Prostate gland (tissue), 2 donors: ENCODE results near the gene CYB5A. TPM values are rescaled to one million over a fixed set of nuclear protein-coding genes. Genes with fewer than 3 reads are reported as not detected.

Experiments
- DNase-seq: peaks from one replicate; pipeline ENCODE4 v3.0.0-alpha.2; 2019; ENCODE audit warnings: low spot score
- H3K27ac ChIP-seq, 2 donors: fragments of 200-600 bp; sonication (generic); 2 replicates each; pipeline ENCODE4 v1.5.1; 2017 to 2019
- H3K27me3 ChIP-seq: fragments of 200-600 bp; sonication (generic); replicated peaks from 2 replicates; pipeline ENCODE4 v1.5.1; 2019; ENCODE audit not compliant: insufficient read depth
- H3K36me3 ChIP-seq, 2 donors: fragments of 200-600 bp; sonication (generic); 1 replicate in 1 of 2; 2 replicates in 1 of 2; pipeline versions ENCODE4 v1.5.1 to v1.8.1; 2017 to 2019
- H3K4me1 ChIP-seq: fragments of 200-600 bp; sonication (generic); replicated peaks from 2 replicates; pipeline ENCODE4 v1.5.1; 2019
- H3K4me3 ChIP-seq, 2 donors: fragments of 200-600 bp; sonication (generic); 2 replicates each; pipeline ENCODE4 v1.5.1; 2017 to 2019
- H3K9me3 ChIP-seq: fragments of 200-600 bp; sonication (generic); 2 replicates; pipeline ENCODE4 v1.5.1; 2017
- POLR2A ChIP-seq: fragments of 450-650 bp; IDR thresholded peaks from one replicate; pipeline ENCODE4 v1.6.1; 2016; ENCODE audit warnings: antibody characterized with exemption, mild to moderate bottlenecking
- POLR2AphosphoS5 ChIP-seq: sonication (generic); formaldehyde crosslinking; IDR thresholded peaks from one replicate; pipeline ENCODE4 v1.6.1; 2017; ENCODE audit warnings: antibody characterized with exemption
- WGBS: methylation state at CpG from one replicate; pipeline ENCODE4 v1.1.5; 2018; 5-methylcytosine and 5-hydroxymethylcytosine counted together
- intact Hi-C: fragments of 100-400 bp; cut with DNase I; formaldehyde crosslinking; loops from one replicate; pipeline ENCODE4 v1.14.2; 2022
- total RNA-seq, 2 donors: library from RNA; depleted of rRNA; stranded (reverse); fragments of >200 nt; gene quantifications; one replicate each; pipeline ENCODE4 v1.1.0, GENCODE V29; 2016
- TF ChIP-seq, protein P1 (sequence below), 4 experiments: fragments of 200-600 bp in 2 of 4; fragments of 450-650 bp in 2 of 4; sonication (generic) in 2 of 4; IDR thresholded peaks; 1 replicate in 3 of 4; 2 replicates in 1 of 4; pipeline ENCODE4 v1.5.1; 2016 to 2019; ENCODE audit warnings: antibody characterized with exemption in 4 of 4, mild to moderate bottlenecking in 2 of 4, moderate library complexity in 2 of 4

The CYB5A gene
- total RNA-seq, 2 donors from 2014 or later = 76.6 to 144 TPM

DNA sequence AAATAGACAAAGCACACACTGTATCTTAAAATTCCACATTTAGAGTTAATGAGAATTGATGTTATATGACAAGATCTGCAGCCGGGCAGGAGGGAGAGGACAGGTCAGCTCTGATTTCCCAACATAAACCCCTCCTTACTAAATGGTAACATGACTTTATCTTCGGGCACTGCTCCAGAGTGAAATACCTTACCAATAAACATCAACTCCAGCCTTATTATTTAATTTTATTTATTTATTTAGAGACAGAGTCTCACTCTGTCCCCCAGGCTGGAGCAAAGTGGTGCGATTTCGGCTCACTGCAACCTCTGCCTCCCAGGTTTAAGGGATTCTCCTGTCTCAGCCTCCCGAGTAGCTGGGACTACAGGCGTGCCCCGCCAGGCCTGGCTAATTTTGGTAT is 1.7 kb downstream of the CYB5A start:
- no peak for DNase-seq
- no peak for TF ChIP-seq POLR2AphosphoS5
- TF ChIP-seq, protein P1, sequence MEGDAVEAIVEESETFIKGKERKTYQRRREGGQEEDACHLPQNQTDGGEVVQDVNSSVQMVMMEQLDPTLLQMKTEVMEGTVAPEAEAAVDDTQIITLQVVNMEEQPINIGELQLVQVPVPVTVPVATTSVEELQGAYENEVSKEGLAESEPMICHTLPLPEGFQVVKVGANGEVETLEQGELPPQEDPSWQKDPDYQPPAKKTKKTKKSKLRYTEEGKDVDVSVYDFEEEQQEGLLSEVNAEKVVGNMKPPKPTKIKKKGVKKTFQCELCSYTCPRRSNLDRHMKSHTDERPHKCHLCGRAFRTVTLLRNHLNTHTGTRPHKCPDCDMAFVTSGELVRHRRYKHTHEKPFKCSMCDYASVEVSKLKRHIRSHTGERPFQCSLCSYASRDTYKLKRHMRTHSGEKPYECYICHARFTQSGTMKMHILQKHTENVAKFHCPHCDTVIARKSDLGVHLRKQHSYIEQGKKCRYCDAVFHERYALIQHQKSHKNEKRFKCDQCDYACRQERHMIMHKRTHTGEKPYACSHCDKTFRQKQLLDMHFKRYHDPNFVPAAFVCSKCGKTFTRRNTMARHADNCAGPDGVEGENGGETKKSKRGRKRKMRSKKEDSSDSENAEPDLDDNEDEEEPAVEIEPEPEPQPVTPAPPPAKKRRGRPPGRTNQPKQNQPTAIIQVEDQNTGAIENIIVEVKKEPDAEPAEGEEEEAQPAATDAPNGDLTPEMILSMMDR (IDR thresholded peaks at IDR 0.05) = no peak

DNA sequence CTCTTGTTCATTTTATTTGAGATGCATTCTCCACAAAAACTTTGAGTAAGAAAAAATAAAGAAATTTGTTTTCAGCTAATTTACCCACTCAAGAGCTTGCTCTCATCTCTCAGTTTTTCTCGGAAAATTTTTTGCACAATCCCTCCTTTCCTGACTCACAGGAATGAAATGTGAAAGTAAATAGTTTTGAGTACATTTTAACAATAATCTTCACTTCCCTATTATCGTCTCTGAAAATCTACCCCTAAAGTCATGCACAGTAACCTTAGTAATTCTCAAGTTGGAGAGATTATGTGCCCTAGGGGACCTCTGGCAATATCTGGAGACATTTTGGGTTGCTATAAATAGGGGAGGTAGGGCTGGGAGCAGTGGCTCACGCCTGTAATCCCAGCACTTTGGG is 2.6 kb downstream of the CYB5A start:
- intact Hi-C loops = no loop called here
- no peak for DNase-seq
- Histone ChIP-seq H3K4me3 (no peak overlapping the region), H3K27ac (peak overlapping the region in 1 of 2 donors; percentile 61), H3K9me3 (no peaks in the 10 kb centered on the region), H3K36me3 (no peaks in the 10 kb centered on the region), H3K27me3 (no peaks in the 10 kb centered on the region), H3K4me1 (peaks cover 9% of the 10 kb centered on the region)
- TF ChIP-seq, protein P1 (IDR thresholded peaks at IDR 0.05) = no peak
- WGBS = 67% methylated on average over 3 of the region's 3 CpGs

More for the DNA sequence above, 1.7 kb downstream of the CYB5A start:
- 90% methylated on average over 7 of the region's 7 CpGs for WGBS
- Histone ChIP-seq H3K9me3 (no peaks in the 10 kb centered on the region), H3K4me3 (no peak overlapping the region), H3K27ac (peak overlapping the region in 1 of 2 donors; percentile 67), H3K4me1 (peaks cover 1% of the 10 kb centered on the region), H3K36me3 (no peaks in the 10 kb centered on the region), H3K27me3 (no peaks in the 10 kb centered on the region)
- intact Hi-C loops = loop anchor here (5.0 kb wide), 2 partner anchors 143 to 202 kb away; partner anchors contain the start of genes FBXO15 and TIMM21

DNA sequence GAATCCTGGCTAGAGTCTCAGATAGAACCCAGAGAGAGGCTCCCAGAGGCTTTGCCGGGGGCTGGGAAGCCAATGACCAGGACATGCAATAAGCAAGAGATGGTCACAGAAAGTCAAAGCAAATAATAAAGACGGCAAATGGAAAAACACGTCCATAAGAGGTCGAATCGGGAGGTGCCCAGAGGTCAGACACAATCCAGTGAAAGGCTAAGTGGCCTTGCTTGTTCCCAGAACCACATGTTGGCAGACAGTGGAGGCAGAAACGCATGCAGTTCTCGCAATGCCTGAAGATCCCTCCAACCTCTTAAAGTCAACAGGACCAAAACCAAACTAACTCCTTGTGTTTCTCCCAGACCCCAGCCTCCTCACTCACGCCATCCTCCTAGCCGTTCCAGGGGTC is 3.0 kb downstream of the CYB5A start:
- Histone ChIP-seq H3K27ac (peak overlapping the region; percentile 16 to 61), H3K36me3 (no peaks in the 10 kb centered on the region), H3K9me3 (no peaks in the 10 kb centered on the region), H3K4me1 (peaks cover 10% of the 10 kb centered on the region), H3K4me3 (no peak overlapping the region), H3K27me3 (no peaks in the 10 kb centered on the region)
- 71% methylated on average over 9 of the region's 9 CpGs for WGBS
- DNase-seq = no peak
- intact Hi-C loops = no loop called here
- TF ChIP-seq, protein P1 (IDR thresholded peaks at IDR 0.05) = no peak
- no peak for TF ChIP-seq POLR2A
- no peak for TF ChIP-seq POLR2AphosphoS5

DNA sequence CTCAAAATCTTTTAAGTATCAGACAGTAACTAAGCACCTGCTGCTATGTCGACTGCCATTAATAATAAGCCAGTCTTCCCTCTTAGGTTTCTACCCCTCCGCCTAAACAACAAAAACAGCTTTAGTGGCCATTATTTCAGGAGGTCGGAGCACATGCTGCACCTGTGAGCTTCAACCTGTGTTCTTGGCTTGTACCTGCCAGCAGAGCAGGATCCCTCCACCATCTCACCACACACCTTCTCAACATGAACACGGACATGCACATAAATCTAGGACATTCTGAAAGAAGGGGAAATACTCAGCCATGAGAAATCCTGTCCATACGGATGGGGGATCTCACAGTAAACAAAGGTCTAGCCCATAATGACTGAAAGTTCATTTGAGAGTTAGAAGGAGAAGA is 3.7 kb downstream of the CYB5A start:
- intact Hi-C loops = no loop called here
- Histone ChIP-seq H3K27me3 (no peaks in the 10 kb centered on the region), H3K27ac (peak overlapping the region in 1 of 2 donors; percentile 61), H3K4me3 (no peak overlapping the region), H3K4me1 (peaks cover 14% of the 10 kb centered on the region), H3K9me3 (no peaks in the 10 kb centered on the region), H3K36me3 (no peaks in the 10 kb centered on the region)
- no peak for DNase-seq
- WGBS = 67% methylated on average over 5 of the region's 5 CpGs
- TF ChIP-seq POLR2AphosphoS5 (no peak), POLR2A (no peak)
- TF ChIP-seq, protein P1 (IDR thresholded peaks at IDR 0.05) = no peak

DNA sequence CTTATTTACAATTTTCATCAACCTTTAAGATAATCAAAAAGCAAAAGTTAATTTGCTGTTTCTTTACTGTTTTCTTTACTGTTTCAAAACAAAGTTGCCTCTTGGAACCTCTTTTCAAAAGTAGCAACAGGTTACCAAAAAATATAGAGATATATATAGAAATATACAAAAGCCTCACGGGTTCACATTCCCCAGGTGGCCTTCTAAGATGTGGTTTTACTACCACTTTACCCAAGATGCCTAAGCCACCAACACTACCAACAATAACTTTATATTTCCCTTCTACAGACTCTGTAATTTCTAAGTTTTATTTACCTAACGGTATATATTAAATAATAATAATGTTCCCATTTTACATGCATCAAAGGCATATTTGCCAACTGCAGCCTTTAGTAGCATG is 4.9 kb downstream of the CYB5A start:
- no peak for DNase-seq
- peaks cover 14% of the 10 kb centered on the region for H3K4me1 ChIP-seq
- intact Hi-C loops = no loop called here
- H3K27ac ChIP-seq = peak overlapping the region in 1 of 2 donors; percentile 39
- TF ChIP-seq POLR2A = no peak
- H3K27me3 ChIP-seq = no peaks in the 10 kb centered on the region
- H3K36me3 ChIP-seq = no peaks in the 10 kb centered on the region
- 90% methylated on average over 2 of the region's 2 CpGs for WGBS
- no peak overlapping the region for H3K4me3 ChIP-seq
- no peaks in the 10 kb centered on the region for H3K9me3 ChIP-seq
